ENCODE measurements around the gene XRCC1. TPM values are rescaled to one million over a fixed set of nuclear protein-coding genes. Genes with fewer than 3 reads are reported as not detected.
"Not testable (repeated sequence)": the region's sequence is repeated elsewhere in the genome, so short reads cannot be mapped to it uniquely, and the experiment has no call there.

XRCC1 gene
- total RNA-seq, 4 donors from 2014 or later: 9.3 to 20.3 (median 16.7) TPM

- no peaks in the 10 kb centered on the region for H3K9me3 ChIP-seq
- H3K27ac ChIP-seq: peak overlapping the region; percentile 80 to 87 (median 84)
- peaks cover 30 to 39% of the 10 kb centered on the region in 2 donors for H3K4me1 ChIP-seq
- no peak for TF ChIP-seq POLR2A (IDR thresholded peaks at IDR 0.05)
- TF ChIP-seq, protein P1, sequence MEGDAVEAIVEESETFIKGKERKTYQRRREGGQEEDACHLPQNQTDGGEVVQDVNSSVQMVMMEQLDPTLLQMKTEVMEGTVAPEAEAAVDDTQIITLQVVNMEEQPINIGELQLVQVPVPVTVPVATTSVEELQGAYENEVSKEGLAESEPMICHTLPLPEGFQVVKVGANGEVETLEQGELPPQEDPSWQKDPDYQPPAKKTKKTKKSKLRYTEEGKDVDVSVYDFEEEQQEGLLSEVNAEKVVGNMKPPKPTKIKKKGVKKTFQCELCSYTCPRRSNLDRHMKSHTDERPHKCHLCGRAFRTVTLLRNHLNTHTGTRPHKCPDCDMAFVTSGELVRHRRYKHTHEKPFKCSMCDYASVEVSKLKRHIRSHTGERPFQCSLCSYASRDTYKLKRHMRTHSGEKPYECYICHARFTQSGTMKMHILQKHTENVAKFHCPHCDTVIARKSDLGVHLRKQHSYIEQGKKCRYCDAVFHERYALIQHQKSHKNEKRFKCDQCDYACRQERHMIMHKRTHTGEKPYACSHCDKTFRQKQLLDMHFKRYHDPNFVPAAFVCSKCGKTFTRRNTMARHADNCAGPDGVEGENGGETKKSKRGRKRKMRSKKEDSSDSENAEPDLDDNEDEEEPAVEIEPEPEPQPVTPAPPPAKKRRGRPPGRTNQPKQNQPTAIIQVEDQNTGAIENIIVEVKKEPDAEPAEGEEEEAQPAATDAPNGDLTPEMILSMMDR (IDR thresholded peaks at IDR 0.05 in 4 of 5, conservative IDR thresholded peaks at IDR 0.05 in 1 of 5): no peak
- intact Hi-C loops (cut with DNase I; ENCODE audit: low total_unique reads) (loop anchor here (2.0 kb wide), 1 partner anchor 23 kb away; the partner anchor contains the start of gene PHLDB3), in situ Hi-C loops (cut with MboI; ENCODE audit: low sequenced_read_pairs in 4 of 4) (loop anchor here in 1 of 4 donors (25.0 kb wide), 1 partner anchor 134 kb away; the partner anchor contains the start of gene PLAUR)
- H3K4me3 ChIP-seq: peak overlapping the region; percentile 67 to 95 (median 81)
- H3K36me3 ChIP-seq: no peaks in the 10 kb centered on the region
- peak in 1 of 2 donors; percentile 22 for DNase-seq
- peak in 1 of 2 donors; percentile 10 for ATAC-seq
- no peaks in the 10 kb centered on the region for H3K27me3 ChIP-seq
Measured at GRCh38 chr19:43527860-43528622, 47.3 kb downstream of the XRCC1 start.

DNA sequence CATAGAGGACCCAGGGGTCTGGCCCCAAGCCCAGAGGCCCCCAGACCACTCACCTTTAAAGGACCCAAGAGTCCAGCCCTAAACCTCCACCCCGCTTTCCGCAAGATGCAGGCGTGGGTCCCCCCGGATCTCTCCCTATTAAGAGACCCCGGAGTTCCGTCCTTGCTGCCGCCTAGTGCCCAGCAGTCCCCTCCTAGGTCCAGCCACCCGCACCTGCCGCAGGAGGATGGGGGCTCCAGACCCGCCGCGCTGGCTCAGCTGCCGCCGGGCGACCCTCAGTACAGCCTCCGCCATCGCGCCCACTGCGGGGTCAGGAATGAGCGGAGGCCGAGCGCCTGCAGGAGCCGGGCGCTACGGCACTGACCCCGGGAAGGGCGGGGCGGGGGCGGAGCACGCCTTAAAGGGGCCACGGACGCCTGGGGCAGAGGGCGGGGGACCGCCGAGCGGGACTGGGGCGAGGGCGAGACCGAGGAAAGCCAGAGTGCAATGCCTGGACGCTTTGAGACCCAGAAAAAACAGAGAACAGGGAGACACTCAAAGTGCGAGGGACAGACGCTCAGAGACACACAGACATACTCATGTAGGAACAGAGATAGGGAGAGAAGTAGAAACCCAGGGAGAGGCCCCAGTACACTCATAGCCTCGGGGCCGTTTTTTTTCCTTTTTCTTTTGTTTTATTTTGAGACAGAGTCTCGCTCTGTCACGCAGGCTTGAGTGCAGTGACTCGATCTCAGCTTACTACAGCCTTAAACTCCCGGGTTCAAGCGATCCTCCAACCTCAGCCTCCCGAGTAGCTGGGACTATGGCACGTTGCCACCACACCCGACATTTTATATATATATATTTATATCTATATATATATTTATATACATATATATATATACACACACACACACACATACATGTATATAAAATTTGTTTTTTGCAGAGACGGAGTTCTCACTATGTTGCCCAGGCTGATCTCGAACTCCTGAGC lies 48.2 kb downstream of the XRCC1 start, which contains the start of gene ETHE1:
Gene ETHE1 (minus strand): TSS at position 318 of the 976 bp plus-strand sequence. CDS start 24 bp downstream, at position 294.
- peak within 1 kb of the TSS; percentile 80 to 87 (median 84) for H3K27ac ChIP-seq
- H3K9me3 ChIP-seq: no peaks in the 10 kb centered on the region
- H3K4me3 ChIP-seq: peak within 1 kb of the TSS; percentile 67 to 95 (median 81)
- intact Hi-C loops (cut with DNase I; ENCODE audit: low total_unique reads) (loop anchor here (2.0 kb wide), 1 partner anchor 22 kb away; the partner anchor contains the start of gene PHLDB3), in situ Hi-C loops (cut with MboI; ENCODE audit: low sequenced_read_pairs in 4 of 4) (loop anchor here in 1 of 4 donors (25.0 kb wide), 1 partner anchor 135 kb away; the partner anchor contains the start of gene PLAUR)
- no peaks in the 10 kb centered on the region for H3K27me3 ChIP-seq
- no peaks in the 10 kb centered on the region for H3K36me3 ChIP-seq
- TF ChIP-seq POLR2A (IDR thresholded peaks at IDR 0.05): peak; percentile 56 to 62
- TF ChIP-seq, protein P1 (IDR thresholded peaks at IDR 0.05 in 4 of 5, conservative IDR thresholded peaks at IDR 0.05 in 1 of 5): no peak
- peak; percentile 61 to 75 for DNase-seq
- H3K4me1 ChIP-seq: peaks cover 24 to 31% of the 10 kb centered on the region in 2 donors
- peak; percentile 86 to 88 for ATAC-seq

GRCh38 chr19:43525836-43526771 lies 49.2 kb downstream of the XRCC1 start:
- Histone ChIP-seq H3K4me1 (peaks cover 22 to 29% of the 10 kb centered on the region in 2 donors), H3K9me3 (no peaks in the 10 kb centered on the region), H3K36me3 (no peaks in the 10 kb centered on the region), H3K27ac (peak overlapping the region; percentile 80 to 87 (median 84)), H3K4me3 (peak overlapping the region; percentile 67 to 95 (median 81)), H3K27me3 (no peaks in the 10 kb centered on the region)
- ATAC-seq (peak in 1 of 2 donors; percentile 28), DNase-seq (peak in 1 of 2 donors; percentile 9)
- in situ Hi-C loops (cut with MboI; ENCODE audit: low sequenced_read_pairs in 4 of 4): loop anchor here in 1 of 4 donors (25.0 kb wide), 1 partner anchor 136 kb away; the partner anchor contains the start of gene PLAUR
- intact Hi-C loops (cut with DNase I; ENCODE audit: low total_unique reads): loop anchor here (2.0 kb wide), 1 partner anchor 21 kb away; the partner anchor contains the start of gene PHLDB3
- TF ChIP-seq POLR2A (IDR thresholded peaks at IDR 0.05): no peak

DNA sequence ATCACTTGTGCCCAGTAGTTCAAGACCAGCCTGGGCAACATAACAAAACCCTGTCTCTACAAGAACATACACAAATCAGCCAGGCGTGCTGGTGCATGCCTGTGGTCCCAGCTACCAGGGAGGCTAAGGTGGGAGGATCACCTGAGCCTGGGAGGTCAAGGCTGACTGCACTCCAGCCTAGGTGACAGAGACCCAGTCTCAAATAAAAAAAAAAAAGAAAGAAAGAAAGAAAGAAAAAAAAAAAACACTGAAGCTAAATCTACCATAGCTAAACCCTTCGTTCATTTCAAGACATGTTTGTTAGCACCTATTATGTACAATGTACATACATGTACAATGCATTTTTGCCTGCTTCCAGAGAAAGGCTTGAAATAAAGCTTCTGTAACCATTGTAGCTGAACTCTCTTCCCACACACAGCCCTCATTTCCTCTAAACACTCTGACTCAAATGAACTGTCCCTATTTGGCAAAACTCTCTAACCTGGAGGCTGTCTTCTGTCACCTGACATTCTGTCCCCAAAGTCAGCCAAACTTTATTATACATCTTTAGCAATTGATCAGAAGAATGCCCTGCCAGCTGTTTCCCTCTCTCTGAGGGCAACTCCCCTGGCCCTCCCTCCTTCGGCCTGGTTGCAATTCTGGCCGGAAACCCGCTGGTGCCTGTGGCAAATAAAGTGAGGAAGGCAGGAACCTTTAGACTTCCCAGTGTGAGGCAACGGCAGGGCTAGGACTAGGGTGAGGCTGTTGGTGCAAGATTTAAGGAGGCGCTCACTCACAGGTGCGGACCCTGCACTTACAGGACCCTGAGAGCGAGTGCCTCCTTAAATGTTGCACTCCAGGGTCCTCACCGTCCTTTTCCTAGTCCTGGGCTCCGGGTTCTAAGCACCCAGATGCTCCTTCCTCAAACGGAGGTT lies 50.1 kb downstream of the XRCC1 start:
- in situ Hi-C loops (cut with MboI; ENCODE audit: low sequenced_read_pairs in 4 of 4): loop anchor here (5.0 to 25.0 kb wide), 2 partner anchors 78 to 137 kb away; partner anchors contain the start of gene PLAUR (in 1 of the 4)
- peaks cover 22 to 29% of the 10 kb centered on the region in 2 donors for H3K4me1 ChIP-seq
- ATAC-seq: no peak
- TF ChIP-seq, protein P1 (IDR thresholded peaks at IDR 0.05 in 4 of 5, conservative IDR thresholded peaks at IDR 0.05 in 1 of 5): no peak
- TF ChIP-seq POLR2A (IDR thresholded peaks at IDR 0.05): no peak
- intact Hi-C loops (cut with DNase I; ENCODE audit: low total_unique reads): no loop called here
- H3K27ac ChIP-seq: peak overlapping the region; percentile 80 to 87 (median 84)
- peak; percentile 14 to 23 for DNase-seq
- no peaks in the 10 kb centered on the region for H3K9me3 ChIP-seq
- H3K27me3 ChIP-seq: no peaks in the 10 kb centered on the region
- no peaks in the 10 kb centered on the region for H3K36me3 ChIP-seq
- peak overlapping the region; percentile 67 to 95 (median 81) for H3K4me3 ChIP-seq

- DNase-seq; ATAC-seq; H3K27me3 ChIP-seq; H3K27ac ChIP-seq; H3K4me3 ChIP-seq; intact Hi-C loops (cut with DNase I; ENCODE audit: low total_unique reads); H3K9me3 ChIP-seq; H3K36me3 ChIP-seq: not testable (repeated sequence)
- H3K4me1 ChIP-seq: peaks cover 22 to 29% of the 10 kb centered on the region in 2 donors
- in situ Hi-C loops (cut with MboI; ENCODE audit: low sequenced_read_pairs in 4 of 4): loop anchor here (5.0 kb wide), 1 partner anchor 76 kb away; no protein-coding TSS in a partner anchor
Measured at GRCh38 chr19:43523696-43524095, 51.6 kb downstream of the XRCC1 start.
